NOMO-1 (cell line): ENCODE results near the gene NME1.
A peak's percentile ranks its signal among the peaks of the same experiment; 100 is the strongest.
"Not testable (repeated sequence)": the region's sequence is repeated elsewhere in the genome, so short reads cannot be mapped to it uniquely, and the experiment has no call there.

Source experiments
- DNase-seq, 2 experiments: peaks; one replicate each; lab custom pipeline; 2025; ENCODE audit not compliant: unreplicated experiment in 2 of 2; lab: John Stamatoyannopoulos, UW

Gene NME1

GRCh38 chr17:51144266-51145022 lies 8.9 kb upstream of the NME1 start:
- DNase-seq: no peak

- DNase-seq: no peak
These were observed 5.7 kb upstream of the NME1 start for GRCh38 chr17:51147650-51148049.

GRCh38 chr17:51149163-51149562 lies 4.2 kb upstream of the NME1 start:
- no peak for DNase-seq

- no peak for DNase-seq
These were observed 2.4 kb upstream of the NME1 start for GRCh38 chr17:51150932-51151331.

- DNase-seq: no peak
These were observed 571 bp upstream of the NME1 start for GRCh38 chr17:51152766-51153209.

- DNase-seq: no peak
These were observed 817 bp downstream of the NME1 start for GRCh38 chr17:51154176-51154575.

GRCh38 chr17:51155416-51155815 lies 2.1 kb downstream of the NME1 start:
- no peak for DNase-seq

- DNase-seq: no peak
These were observed 6.2 kb downstream of the NME1 start for GRCh38 chr17:51159604-51160003.

GRCh38 chr17:51161541-51161940 lies 8.2 kb downstream of the NME1 start:
- DNase-seq: no peak

- no peak for DNase-seq
These were observed 11.7 kb downstream of the NME1 start for GRCh38 chr17:51164911-51165679.

GRCh38 chr17:51165680-51166197 lies 12.4 kb downstream of the NME1 start:
- peak in 1 of 2 experiments; percentile 78 for DNase-seq

- DNase-seq: peak; percentile 78 to 83
These were observed 13.0 kb downstream of the NME1 start, which contains the start of gene NME2 for GRCh38 chr17:51166198-51166986. Gene NME2, plus strand, starts transcription at chr17:51166411. Its CDS starts 420 bp downstream, at chr17:51166831.

- DNase-seq: peak; percentile 8 to 50
These were observed 13.9 kb downstream of the NME1 start for GRCh38 chr17:51166987-51167931.

GRCh38 chr17:51169340-51169739 lies 16.0 kb downstream of the NME1 start:
- no peak for DNase-seq

- DNase-seq: no peak
These were observed 17.4 kb downstream of the NME1 start for GRCh38 chr17:51170736-51171135.

GRCh38 chr17:51172030-51172429 lies 18.7 kb downstream of the NME1 start:
- not testable (repeated sequence) for DNase-seq

- no peak for DNase-seq
These were observed 27.1 kb downstream of the NME1 start for GRCh38 chr17:51180486-51180885.

GRCh38 chr17:51184124-51184523 lies 30.8 kb downstream of the NME1 start:
- no peak for DNase-seq

- no peak for DNase-seq
These were observed 32.5 kb downstream of the NME1 start for GRCh38 chr17:51185763-51186332.
